H1 (cell line): ENCODE measurements around the gene FRMD4A. TPM values are rescaled to one million over a fixed set of nuclear protein-coding genes. Genes with fewer than 3 reads are reported as not detected.

Source experiments
- EZH2 ChIP-seq: fragments of 200-600 bp; sonication (generic); IDR thresholded peaks from 2 replicates; pipeline ENCODE4 v1.7.1; 2012; ENCODE audit warnings: low read depth, mild to moderate bottlenecking, moderate library complexity, low read length, inconsistent platforms; ENCODE audit not compliant: severe bottlenecking
- FOSL1 ChIP-seq: IDR thresholded peaks from 2 replicates; pipeline ENCODE4 v1.6.1; 2011; ENCODE audit warnings: mild to moderate bottlenecking, low read depth, low read length, moderate library complexity; ENCODE audit not compliant: insufficient read depth
- NANOG ChIP-seq: IDR thresholded peaks from 2 replicates; pipeline ENCODE4 v1.6.1; 2011; ENCODE audit warnings: low read length, low read depth, mild to moderate bottlenecking, inconsistent platforms; ENCODE audit not compliant: insufficient read depth, poor library complexity, severe bottlenecking
- POLR2AphosphoS5 ChIP-seq: IDR thresholded peaks from 2 replicates; pipeline ENCODE4 v1.6.1; 2011; ENCODE audit warnings: low read depth, low read length
- POU5F1 ChIP-seq: IDR thresholded peaks from 2 replicates; pipeline ENCODE4 v1.6.1; 2011; ENCODE audit warnings: low read depth, mild to moderate bottlenecking, low read length, moderate library complexity
- SIX5 ChIP-seq: IDR thresholded peaks from 2 replicates; pipeline ENCODE4 v1.6.1; 2011; ENCODE audit warnings: mild to moderate bottlenecking, low read depth, low read length
- SP1 ChIP-seq: IDR thresholded peaks from 2 replicates; pipeline ENCODE4 v1.6.1; 2011; ENCODE audit warnings: low read depth, low read length
- polyA plus RNA-seq, 7 experiments: library from polyadenylated mRNA; depleted of rRNA in 3 of 7; stranded (reverse) in 5 of 7; unstranded in 2 of 7; fragments of >200 nt in 5 of 7; fragments of 200-250 nt in 2 of 7; gene quantifications; 1 replicate in 5 of 7; 2 replicates in 1 of 7; 4 replicates in 1 of 7; pipeline versions ENCODE4 v1.2.1 to v1.2.3, GENCODE V29; 2011 to 2013; ENCODE audit warnings: missing spikeins in 2 of 7, mixed read lengths in 2 of 7
- total RNA-seq: library from RNA; stranded (reverse); fragmentation: NEBNext Ultra II Directional; extraction: Animal tissue kit (Norgen Biotek cat#: 25700); gene quantifications from 2 replicates; pipeline ENCODE4 v1.2.1, GENCODE V29; 2021
- TF ChIP-seq, protein P1 (sequence below): IDR thresholded peaks from 2 replicates; pipeline ENCODE4 v1.6.1; 2012; ENCODE audit warnings: inconsistent platforms

FRMD4A gene
- total and polyA plus RNA-seq, 2 of the 8 experiments (the other 6 are each of a cell fraction or from before 2014, with no cell fraction given) = 38.6 to 39.6 TPM

DNA sequence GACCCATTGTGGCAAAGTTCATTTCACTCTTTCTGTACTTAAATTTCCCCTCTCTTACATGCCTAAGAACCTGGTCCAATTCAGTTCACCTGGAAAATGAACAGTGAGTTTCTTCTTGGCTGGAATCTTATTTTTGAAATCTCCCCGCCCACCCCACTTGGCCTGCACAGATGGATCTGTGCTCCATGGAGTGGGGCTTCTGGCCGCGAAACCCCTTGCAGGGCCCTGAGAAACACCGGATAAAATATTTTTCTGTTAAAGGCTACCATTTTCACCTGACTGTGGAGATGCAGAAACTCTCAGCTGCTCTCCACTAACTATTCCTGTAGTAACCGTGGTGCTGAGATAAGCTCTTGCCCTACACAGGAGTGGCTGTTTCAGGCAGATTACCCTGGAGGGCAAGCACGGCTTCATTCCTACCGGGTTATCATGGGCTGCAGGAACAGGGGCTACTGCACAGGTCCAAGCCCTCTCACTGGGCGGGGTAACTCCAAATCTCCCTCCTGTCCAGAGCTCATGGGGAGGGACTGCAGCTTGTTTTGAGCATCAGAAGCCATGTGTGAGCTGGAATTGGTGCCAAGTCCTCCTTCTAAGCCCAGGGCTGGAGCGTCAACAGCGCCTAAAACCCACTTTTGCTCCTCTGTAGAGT, 625.1 kb downstream of the FRMD4A start (continued):
- TF ChIP-seq, protein P1, sequence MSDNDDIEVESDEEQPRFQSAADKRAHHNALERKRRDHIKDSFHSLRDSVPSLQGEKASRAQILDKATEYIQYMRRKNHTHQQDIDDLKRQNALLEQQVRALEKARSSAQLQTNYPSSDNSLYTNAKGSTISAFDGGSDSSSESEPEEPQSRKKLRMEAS = no peak
- no peak for TF ChIP-seq EZH2
- no peak for TF ChIP-seq POU5F1
- no peak for TF ChIP-seq NANOG
- TF ChIP-seq FOSL1 = no peak
- no peak for TF ChIP-seq SP1
- TF ChIP-seq SIX5 = no peak
- TF ChIP-seq POLR2AphosphoS5 = no peak
